IPS-18c (cell line): ENCODE results near the gene MAP2K7.
A peak's percentile ranks its signal among the peaks of the same experiment; 100 is the strongest.

Source experiments
- H3K4me3 ChIP-seq: 2 replicates; pipeline ENCODE4 v1.7.0; 2013; ENCODE audit warnings: low read depth, mild to moderate bottlenecking, low read length, moderate library complexity; ENCODE audit not compliant: insufficient read depth
- H3K9me3 ChIP-seq: one replicate; pipeline ENCODE4 v1.6.1; 2013; ENCODE audit warnings: mild to moderate bottlenecking, low read length, moderate library complexity; ENCODE audit not compliant: control insufficient read depth, insufficient read depth

Gene MAP2K7

DNA sequence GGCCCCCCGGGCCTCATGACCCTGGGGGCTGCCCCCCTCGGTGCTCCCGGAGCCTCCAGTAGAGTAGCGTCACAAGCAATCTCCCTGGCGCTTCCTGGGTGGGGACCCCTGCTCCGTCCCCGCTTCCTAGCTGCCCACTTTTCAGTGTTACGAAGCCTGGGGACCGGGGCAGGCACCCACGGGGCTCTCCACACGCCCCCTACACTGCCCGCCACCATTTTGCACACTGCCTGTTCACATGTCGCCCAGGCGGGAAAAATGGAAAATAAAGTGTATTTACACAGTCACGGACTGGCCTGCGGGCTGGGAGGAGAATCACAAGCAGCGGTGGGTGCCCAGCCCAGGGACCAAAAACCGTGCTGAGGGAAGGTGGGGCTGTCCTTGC is 39.0 kb upstream of the MAP2K7 start:
- Histone ChIP-seq H3K4me3 (no peak overlapping the region), H3K9me3 (peaks cover 2% of the 10 kb centered on the region)

DNA sequence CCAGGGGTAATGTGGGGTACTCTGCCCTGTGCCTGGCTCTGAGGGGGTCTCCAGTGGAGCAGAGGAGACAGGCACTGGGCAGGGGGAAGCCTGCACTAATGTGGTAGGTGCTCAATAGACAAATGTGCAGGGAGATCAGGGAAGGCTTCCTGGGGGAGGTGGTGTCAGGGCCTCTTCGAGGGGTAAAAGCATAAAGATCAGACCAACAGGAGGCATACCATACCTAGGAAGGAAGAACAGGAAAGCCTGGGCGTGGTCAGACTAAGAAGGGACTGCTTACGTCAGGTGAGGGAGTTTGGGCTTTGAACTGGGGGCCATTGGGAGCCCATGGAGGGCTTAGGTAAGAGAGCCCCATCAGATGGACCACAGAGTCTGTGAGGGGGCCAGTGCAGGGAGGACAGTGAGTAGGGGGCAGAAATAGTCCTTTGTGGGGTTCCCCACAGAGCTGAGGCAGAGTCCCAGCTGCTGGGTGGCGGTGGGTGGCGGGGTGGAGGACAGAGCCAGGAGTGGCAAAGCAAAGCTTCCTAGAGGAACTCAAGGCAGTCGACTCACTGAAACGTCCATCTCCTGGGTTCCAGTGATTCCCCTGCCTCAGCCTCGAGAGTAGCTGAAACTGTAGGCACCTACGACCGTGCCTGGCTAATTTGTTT is 38.3 kb upstream of the MAP2K7 start:
- Histone ChIP-seq H3K4me3 (no peak overlapping the region), H3K9me3 (peaks cover 2% of the 10 kb centered on the region)

- Histone ChIP-seq H3K9me3 (peaks cover 2% of the 10 kb centered on the region), H3K4me3 (no peak overlapping the region)
These were observed 37.1 kb upstream of the MAP2K7 start for GRCh38 chr19:7866399-7867091.

DNA sequence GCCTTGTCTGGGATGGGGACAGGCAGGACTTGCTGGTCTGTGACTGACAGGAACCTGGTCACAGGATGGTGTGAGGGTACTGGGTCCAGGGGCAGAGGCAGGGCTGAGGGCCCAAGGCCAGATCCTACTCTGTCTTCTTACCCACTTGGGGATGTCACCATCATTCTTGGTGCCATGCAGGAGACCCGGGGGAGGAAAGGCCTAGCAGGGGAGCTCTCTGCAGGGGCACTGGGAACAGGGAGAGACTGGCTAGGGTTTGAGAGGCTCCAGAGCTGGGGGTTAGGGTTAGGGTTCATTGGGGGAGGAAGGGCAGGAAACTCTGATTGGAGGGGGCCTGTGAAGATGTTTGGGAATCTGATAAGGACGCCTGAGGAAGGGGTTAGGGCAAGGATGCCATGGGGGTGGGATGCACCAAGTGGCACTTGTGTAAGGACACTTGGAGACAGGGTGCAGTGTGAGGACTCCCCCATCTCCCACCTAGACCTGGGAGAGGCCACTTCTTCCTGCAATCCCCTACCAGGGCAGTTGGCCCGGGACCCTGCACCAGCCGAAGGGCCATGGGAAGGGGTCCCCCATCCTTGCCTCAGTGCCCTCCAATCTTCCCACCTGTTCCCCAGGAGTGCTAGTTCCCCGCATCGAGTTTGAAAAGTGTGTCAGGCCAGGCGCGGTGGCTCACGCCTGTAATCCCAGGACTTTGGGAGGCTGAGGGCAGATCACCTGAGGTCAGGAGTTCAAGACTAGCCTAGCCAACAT is 36.4 kb upstream of the MAP2K7 start:
- Histone ChIP-seq H3K9me3 (peaks cover 2% of the 10 kb centered on the region), H3K4me3 (no peak overlapping the region)

- Histone ChIP-seq H3K9me3 (peaks cover 2% of the 10 kb centered on the region), H3K4me3 (peak overlapping the region; percentile 58; the same call in 1 of the 2 replicates)
These were observed 35.4 kb upstream of the MAP2K7 start for GRCh38 chr19:7868326-7868670.

DNA sequence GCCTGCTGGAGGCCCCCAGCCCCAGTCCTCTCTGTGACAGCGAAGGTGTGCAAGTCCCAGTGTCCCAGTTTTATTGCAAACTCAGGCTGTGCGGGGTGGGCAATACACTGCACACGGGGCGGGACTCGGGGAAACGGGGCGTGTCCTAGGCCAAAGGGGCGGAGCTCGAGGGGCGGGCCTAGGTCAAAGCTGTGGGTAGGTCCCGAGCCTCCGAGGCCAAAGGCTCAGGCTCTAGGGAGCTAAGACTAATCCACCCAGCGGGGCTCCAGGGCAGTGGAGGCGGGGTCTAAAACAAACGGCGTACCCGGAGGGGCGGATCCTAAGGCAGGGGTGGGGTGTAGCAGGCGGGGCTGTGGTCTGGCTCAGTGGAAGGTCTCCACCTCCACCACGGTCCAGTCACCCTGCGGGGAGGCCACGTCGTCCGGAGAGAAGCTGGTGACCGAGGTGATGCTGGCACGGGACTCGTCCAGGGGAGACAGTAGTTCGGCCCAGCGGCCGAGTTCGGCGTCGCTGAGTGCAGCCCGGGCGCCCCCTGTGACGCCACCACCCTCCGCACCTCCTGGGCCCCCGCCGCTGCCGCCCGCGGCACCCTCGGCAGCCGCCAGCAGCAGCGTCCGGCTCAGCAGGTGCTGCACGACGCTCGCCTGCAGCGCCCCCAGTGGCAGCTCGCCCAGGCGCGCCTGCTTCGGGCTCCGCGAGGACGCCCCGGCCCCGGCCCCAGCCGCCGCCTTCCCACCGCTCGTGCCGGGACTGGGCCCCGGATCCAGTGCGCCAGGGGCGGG is 34.8 kb upstream of the MAP2K7 start:
- Histone ChIP-seq H3K9me3 (no peaks in the 10 kb centered on the region), H3K4me3 (peak overlapping the region; percentile 58)

DNA sequence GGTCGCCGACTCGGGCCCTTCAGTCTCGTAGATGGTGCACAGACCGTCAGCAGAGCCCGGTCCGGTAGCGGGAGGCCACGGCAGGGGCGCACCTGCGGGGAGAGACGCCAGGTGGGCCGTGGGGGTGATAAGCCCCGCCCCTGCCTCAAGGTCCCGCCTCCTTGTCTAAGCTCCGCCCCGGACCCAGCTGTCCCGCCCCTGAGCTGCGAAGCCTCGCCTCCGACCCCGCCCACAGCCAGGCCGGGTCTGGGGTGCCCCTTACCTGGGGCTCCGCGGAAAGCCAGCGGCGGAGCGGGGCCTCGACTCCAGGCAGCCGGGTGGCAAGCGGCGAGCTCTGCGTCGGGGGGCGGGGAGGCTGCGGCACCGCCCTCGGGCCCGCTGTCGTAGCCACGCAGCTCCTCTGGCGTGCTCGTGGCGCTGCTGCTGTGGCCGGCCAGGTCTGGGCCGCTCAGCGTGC is 34.2 kb upstream of the MAP2K7 start:
- no peaks in the 10 kb centered on the region for H3K9me3 ChIP-seq

DNA sequence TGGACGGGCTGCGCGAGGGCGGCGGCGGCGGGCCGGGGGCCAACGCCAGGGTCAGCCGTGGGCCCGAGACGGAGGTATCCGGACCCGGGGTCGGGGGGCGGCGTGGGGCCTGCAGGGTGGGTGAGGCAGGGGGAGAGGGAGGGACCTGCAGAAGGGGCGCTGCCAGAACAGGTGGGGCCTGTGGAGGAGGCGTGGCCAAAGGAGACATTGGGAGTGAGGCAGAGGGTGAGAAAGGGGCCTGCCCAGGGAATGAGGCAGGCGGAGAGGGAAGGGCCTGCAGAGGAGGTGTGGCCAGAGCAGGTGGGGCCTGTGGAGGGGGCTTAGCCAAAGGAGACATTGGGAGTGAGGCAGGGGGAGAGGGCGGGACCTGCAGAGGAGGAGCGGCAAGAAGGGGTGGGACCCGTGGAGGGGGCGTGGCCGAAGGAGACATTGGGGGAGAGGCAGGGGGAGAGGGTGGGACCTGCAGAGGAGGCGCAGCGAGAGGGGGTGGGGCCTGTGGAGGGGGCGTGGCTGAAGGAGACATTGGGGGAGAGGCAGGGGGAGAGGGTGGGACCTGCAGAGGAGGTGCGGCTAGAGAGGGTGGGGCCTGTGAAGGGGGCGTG is 33.7 kb upstream of the MAP2K7 start:
- Histone ChIP-seq H3K4me3 (peak overlapping the region; percentile 58), H3K9me3 (no peaks in the 10 kb centered on the region)

More for the DNA sequence above, 34.2 kb upstream of the MAP2K7 start:
- peak overlapping the region; percentile 58 for H3K4me3 ChIP-seq

- no peak overlapping the region; the same call in 1 of the 2 replicates for H3K4me3 ChIP-seq
These were observed 32.9 kb upstream of the MAP2K7 start for GRCh38 chr19:7870571-7871436.

GRCh38 chr19:7871437-7872305 is 32.0 kb upstream of the MAP2K7 start:
- H3K4me3 ChIP-seq, result peak overlapping the region; percentile 37; the same call in 1 of the 2 replicates
- H3K9me3 ChIP-seq, result no peaks in the 10 kb centered on the region

More at GRCh38 chr19:7870571-7871436, 32.9 kb upstream of the MAP2K7 start:
- H3K9me3 ChIP-seq, result no peaks in the 10 kb centered on the region

GRCh38 chr19:7872306-7873204 is 31.1 kb upstream of the MAP2K7 start:
- Histone ChIP-seq H3K4me3 (peak overlapping the region; percentile 72; the same call in 1 of the 2 replicates), H3K9me3 (no peaks in the 10 kb centered on the region)

DNA sequence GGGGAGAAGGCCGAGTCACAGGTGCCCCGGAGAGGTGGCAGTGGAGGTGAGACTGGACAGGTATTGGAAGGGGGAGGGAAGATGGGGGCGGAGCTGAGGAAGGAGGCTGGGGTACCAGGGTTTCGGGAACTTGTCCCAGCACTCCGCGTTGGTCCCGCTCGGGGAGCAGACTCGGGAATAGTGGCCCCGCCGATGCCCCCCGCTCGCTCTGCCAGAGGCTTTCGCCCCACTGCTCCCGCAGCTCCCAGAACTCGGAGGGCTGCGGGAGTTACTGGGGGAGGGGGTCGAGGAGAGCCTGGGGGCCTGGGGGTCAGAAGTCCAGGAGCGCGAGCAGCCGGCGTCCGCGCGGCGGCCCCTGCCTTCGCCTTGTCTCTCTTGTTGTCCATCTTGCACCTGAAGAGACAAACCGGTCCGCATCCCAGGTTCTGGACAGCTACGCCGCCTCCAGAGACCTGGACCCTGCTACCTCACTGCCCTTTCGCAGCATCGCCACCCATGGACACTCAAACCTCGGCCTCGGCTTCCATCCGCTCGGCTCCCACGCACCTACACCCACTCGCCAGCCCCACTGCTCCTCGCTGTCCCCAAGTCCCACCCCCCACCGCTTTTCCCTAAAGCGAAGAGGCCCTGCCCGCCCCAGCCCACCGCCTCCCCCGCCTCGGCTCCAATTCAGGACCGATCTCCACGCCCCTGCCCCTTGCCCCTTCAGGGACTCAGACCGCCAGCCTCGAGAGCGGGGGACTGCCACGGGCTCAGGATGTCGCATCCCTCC is 30.2 kb upstream of the MAP2K7 start:
- peak overlapping the region; percentile 72 for H3K4me3 ChIP-seq
- H3K9me3 ChIP-seq, result no peaks in the 10 kb centered on the region

DNA sequence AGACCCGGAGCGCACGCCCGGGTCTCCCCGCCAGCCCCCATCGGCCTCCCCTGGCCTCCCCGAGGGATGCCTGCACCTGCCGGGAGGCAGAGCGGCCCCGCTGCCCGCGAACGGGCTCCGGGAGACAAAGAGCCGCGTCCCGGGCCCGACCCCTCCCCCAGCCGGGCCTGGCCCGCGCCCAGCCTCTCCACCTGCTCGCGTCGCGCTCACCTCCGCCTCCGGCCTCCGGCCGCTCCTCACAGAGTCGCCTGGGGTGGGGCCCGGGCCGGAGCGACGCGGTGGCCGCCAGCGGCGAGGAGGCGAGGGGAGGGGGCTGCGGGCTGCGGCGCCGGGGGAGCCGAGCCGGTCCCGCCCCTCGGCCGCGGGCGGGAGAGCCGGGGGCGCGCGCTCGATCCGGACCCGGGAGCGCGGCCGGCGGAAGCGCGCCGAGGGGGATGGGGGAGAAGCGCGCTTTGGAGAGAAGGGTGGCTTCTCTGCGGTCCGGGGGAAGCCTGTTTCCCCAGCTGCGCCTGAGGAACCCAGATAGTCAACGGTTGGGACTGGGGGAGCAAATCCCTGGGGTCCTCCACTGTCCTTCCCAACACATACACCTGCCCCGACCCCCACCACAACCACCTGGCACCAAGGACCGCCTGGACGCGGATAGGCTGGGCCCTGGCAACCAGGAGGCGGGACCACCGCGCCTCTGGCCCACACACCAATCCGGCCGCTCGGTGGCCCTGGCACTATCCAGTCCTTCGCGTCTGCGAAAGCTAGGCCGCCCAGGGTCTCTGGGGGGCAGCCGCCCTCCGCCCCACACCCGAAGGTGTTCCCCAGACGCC is 29.4 kb upstream of the MAP2K7 start, which contains the start of gene PRR36:
Gene PRR36, minus strand, starts transcription at position 315 of the 821 bp plus-strand sequence. CDS start 701 bp downstream, outside the sequence.
- H3K9me3 ChIP-seq, result no peaks in the 10 kb centered on the region
- H3K4me3 ChIP-seq, result peak within 1 kb of the TSS; percentile 72
